Measurements from ENCODE around the gene ALMS1.

Gene ALMS1

DNA sequence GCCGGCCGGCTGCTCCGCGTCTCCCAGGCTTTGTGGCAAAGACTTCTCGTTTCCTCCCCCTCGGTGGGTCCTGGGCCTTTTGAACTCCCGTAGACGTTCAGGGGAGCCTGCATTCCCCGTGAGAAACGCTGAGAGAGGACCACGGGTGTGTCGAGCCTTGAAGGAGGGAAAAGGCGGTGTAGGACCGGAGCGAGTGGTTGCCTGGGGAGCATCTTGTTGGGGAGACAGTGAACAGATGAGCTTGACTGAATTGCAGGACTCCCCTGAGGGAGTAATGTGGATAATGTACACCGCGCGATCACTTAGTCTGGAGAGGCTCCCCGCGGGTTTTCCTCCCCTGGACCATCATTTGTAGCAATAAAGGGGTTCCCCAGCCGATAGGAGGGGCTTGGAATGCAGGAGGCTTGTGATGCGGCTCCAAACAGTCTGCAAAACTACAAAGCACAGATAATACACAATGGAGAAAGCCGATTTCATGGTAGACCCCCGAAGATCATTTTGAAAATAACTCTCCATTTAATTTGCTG is 769 bp downstream of the ALMS1 start:
- Histone ChIP-seq H3K27ac (ENCODE audit: low read length) (peak overlapping the region; percentile 81), H4K20me1 (ENCODE audit: insufficient read depth, low read length) (peaks cover 8% of the 10 kb centered on the region; the same call in 1 of the 2 replicates), H3K79me2 (ENCODE audit: insufficient read depth, low read length) (peaks cover 52% of the 10 kb centered on the region), H3K4me3 (ENCODE audit: low read depth in 1 of 2, low read length in 2 of 2) (peak overlapping the region; percentile 46 to 80), H3K4me2 (ENCODE audit: insufficient read depth, low read length) (peak overlapping the region; percentile 67), H3K4me1 (ENCODE audit: insufficient read depth, low read length) (peaks cover 33% of the 10 kb centered on the region), H2AFZ (ENCODE audit: low read depth, low read length) (peak overlapping the region; percentile 80), H3K36me3 (ENCODE audit: insufficient read depth, low read length) (no peaks in the 10 kb centered on the region; the same call in 1 of the 2 replicates), H3K27me3 (ENCODE audit: insufficient read depth, low read length, poor library complexity) (no peaks in the 10 kb centered on the region), H3K9ac (ENCODE audit: low read depth, low read length) (peak overlapping the region; percentile 65), H3K9me3 (ENCODE audit: insufficient read depth, low read length, severe bottlenecking) (no peaks in the 10 kb centered on the region)
- DNase-seq (no peak), ATAC-seq (ENCODE audit: insufficient read depth, low read depth) (no peak)
- no peak for TF ChIP-seq EZH2 (IDR thresholded peaks at IDR 0.05; ENCODE audit: borderline replicate concordance, low read depth, low read length, severe bottlenecking)
- TF ChIP-seq, protein P1, sequence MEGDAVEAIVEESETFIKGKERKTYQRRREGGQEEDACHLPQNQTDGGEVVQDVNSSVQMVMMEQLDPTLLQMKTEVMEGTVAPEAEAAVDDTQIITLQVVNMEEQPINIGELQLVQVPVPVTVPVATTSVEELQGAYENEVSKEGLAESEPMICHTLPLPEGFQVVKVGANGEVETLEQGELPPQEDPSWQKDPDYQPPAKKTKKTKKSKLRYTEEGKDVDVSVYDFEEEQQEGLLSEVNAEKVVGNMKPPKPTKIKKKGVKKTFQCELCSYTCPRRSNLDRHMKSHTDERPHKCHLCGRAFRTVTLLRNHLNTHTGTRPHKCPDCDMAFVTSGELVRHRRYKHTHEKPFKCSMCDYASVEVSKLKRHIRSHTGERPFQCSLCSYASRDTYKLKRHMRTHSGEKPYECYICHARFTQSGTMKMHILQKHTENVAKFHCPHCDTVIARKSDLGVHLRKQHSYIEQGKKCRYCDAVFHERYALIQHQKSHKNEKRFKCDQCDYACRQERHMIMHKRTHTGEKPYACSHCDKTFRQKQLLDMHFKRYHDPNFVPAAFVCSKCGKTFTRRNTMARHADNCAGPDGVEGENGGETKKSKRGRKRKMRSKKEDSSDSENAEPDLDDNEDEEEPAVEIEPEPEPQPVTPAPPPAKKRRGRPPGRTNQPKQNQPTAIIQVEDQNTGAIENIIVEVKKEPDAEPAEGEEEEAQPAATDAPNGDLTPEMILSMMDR (IDR thresholded peaks at IDR 0.05; ENCODE audit: borderline replicate concordance, extremely low read depth, low read length, poor library complexity, severe bottlenecking) = no peak

GRCh38 chr2:73386894-73387636 is 1.4 kb downstream of the ALMS1 start:
- DNase-seq (no peak), ATAC-seq (ENCODE audit: insufficient read depth, low read depth) (no peak)
- no peaks in the 10 kb centered on the region for H3K27me3 ChIP-seq (ENCODE audit: insufficient read depth, low read length, poor library complexity)
- H2AFZ ChIP-seq (ENCODE audit: low read depth, low read length) = peak overlapping the region; percentile 80; the same call in 1 of the 2 replicates
- no peaks in the 10 kb centered on the region for H3K9me3 ChIP-seq (ENCODE audit: insufficient read depth, low read length, severe bottlenecking)
- no peak for TF ChIP-seq EZH2 (IDR thresholded peaks at IDR 0.05; ENCODE audit: borderline replicate concordance, low read depth, low read length, severe bottlenecking)
- TF ChIP-seq, protein P1 (IDR thresholded peaks at IDR 0.05; ENCODE audit: borderline replicate concordance, extremely low read depth, low read length, poor library complexity, severe bottlenecking) = no peak
- H3K27ac ChIP-seq (ENCODE audit: low read length) = peak overlapping the region; percentile 81
- H4K20me1 ChIP-seq (ENCODE audit: insufficient read depth, low read length) = peaks cover 8% of the 10 kb centered on the region; the same call in 1 of the 2 replicates
- H3K79me2 ChIP-seq (ENCODE audit: insufficient read depth, low read length) = peaks cover 58% of the 10 kb centered on the region
- peak overlapping the region; percentile 46 to 80 for H3K4me3 ChIP-seq (ENCODE audit: low read depth in 1 of 2, low read length in 2 of 2)
- peak overlapping the region; percentile 65 for H3K9ac ChIP-seq (ENCODE audit: low read depth, low read length)
- no peaks in the 10 kb centered on the region; the same call in 1 of the 2 replicates for H3K36me3 ChIP-seq (ENCODE audit: insufficient read depth, low read length)
- peak overlapping the region; percentile 67 for H3K4me2 ChIP-seq (ENCODE audit: insufficient read depth, low read length)
- peaks cover 33% of the 10 kb centered on the region for H3K4me1 ChIP-seq (ENCODE audit: insufficient read depth, low read length)

GRCh38 chr2:73402386-73403103 is 16.9 kb downstream of the ALMS1 start:
- Histone ChIP-seq H3K36me3 (ENCODE audit: insufficient read depth, low read length) (peaks cover 54% of the 10 kb centered on the region), H2AFZ (ENCODE audit: low read depth, low read length) (no peak overlapping the region), H3K4me1 (ENCODE audit: insufficient read depth, low read length) (no peaks in the 10 kb centered on the region), H4K20me1 (ENCODE audit: insufficient read depth, low read length) (no peaks in the 10 kb centered on the region; the same call in 1 of the 2 replicates), H3K27me3 (ENCODE audit: insufficient read depth, low read length, poor library complexity) (no peaks in the 10 kb centered on the region), H3K9ac (ENCODE audit: low read depth, low read length) (no peak overlapping the region), H3K4me2 (ENCODE audit: insufficient read depth, low read length) (no peak overlapping the region), H3K27ac (ENCODE audit: low read length) (no peak overlapping the region), H3K4me3 (ENCODE audit: low read depth in 1 of 2, low read length in 2 of 2) (no peak overlapping the region), H3K79me2 (ENCODE audit: insufficient read depth, low read length) (peaks cover 97% of the 10 kb centered on the region), H3K9me3 (ENCODE audit: insufficient read depth, low read length, severe bottlenecking) (peaks cover 20% of the 10 kb centered on the region)
- ATAC-seq (ENCODE audit: insufficient read depth, low read depth) (no peak), DNase-seq (no peak)
- TF ChIP-seq EZH2 (IDR thresholded peaks at IDR 0.05; ENCODE audit: borderline replicate concordance, low read depth, low read length, severe bottlenecking) = no peak
- TF ChIP-seq, protein P1 (IDR thresholded peaks at IDR 0.05; ENCODE audit: borderline replicate concordance, extremely low read depth, low read length, poor library complexity, severe bottlenecking) = no peak
